Lung (tissue), 13 donors: ENCODE measurements around the gene FAM120C. TPM values are rescaled to one million over a fixed set of nuclear protein-coding genes. Genes with fewer than 3 reads are reported as not detected.

Experiments used
- ATAC-seq: fragments of 200-7000 bp; cut with Tn5 transposase; one replicate; pipeline ENCODE4 v1.9.1; 2020; ENCODE audit warnings: moderate number of reproducible peaks; ENCODE audit not compliant: insufficient read depth, low FRiP score
- DNase-seq, 3 donors: peaks; one replicate each; pipeline ENCODE4 v3.0.0-alpha.2; 2013 to 2017
- H3K27ac ChIP-seq, 2 donors: one replicate each; pipeline ENCODE4 v1.5.1; 2013; ENCODE audit warnings: mild to moderate bottlenecking in 2 of 2, moderate library complexity in 2 of 2, control low read depth in 1 of 2, inconsistent platforms in 1 of 2, low read depth in 1 of 2, low read length in 1 of 2
- H3K27me3 ChIP-seq, 3 donors: one replicate each; pipeline ENCODE4 v1.5.1; 2013; ENCODE audit warnings: low read length in 2 of 3; ENCODE audit not compliant: control insufficient read depth in 3 of 3, insufficient read depth in 3 of 3
- H3K36me3 ChIP-seq, 4 donors: one replicate each; pipeline ENCODE4 v1.5.1; 2013; ENCODE audit warnings: low read length in 4 of 4, mild to moderate bottlenecking in 1 of 4, moderate library complexity in 1 of 4; ENCODE audit not compliant: control insufficient read depth in 4 of 4, insufficient read depth in 4 of 4
- H3K4me1 ChIP-seq, 5 donors: one replicate each; pipeline ENCODE4 v1.5.1; 2013; ENCODE audit warnings: low read length in 5 of 5, mild to moderate bottlenecking in 2 of 5, moderate library complexity in 1 of 5; ENCODE audit not compliant: control insufficient read depth in 5 of 5, insufficient read depth in 5 of 5
- H3K4me3 ChIP-seq: one replicate; pipeline ENCODE4 v1.5.1; 2013; ENCODE audit warnings: mild to moderate bottlenecking, control low read depth, moderate library complexity
- H3K9ac ChIP-seq, 2 donors: one replicate each; pipeline ENCODE4 v1.5.1; 2013; ENCODE audit warnings: low read length in 2 of 2, control low read depth in 1 of 2; ENCODE audit not compliant: insufficient read depth in 1 of 2
- H3K9me3 ChIP-seq, 4 donors: one replicate each; pipeline ENCODE4 v1.5.1; 2013; ENCODE audit warnings: low read length in 3 of 4, mild to moderate bottlenecking in 1 of 4, moderate library complexity in 1 of 4; ENCODE audit not compliant: control insufficient read depth in 4 of 4, insufficient read depth in 3 of 4
- WGBS, 2 donors: extraction: QIAGEN DNeasy Blood & Tissue Kit; methylation state at CpG; one replicate each; pipeline ENCODE4 v1.1.7; 2013; 5-methylcytosine and 5-hydroxymethylcytosine counted together
- polyA plus RNA-seq, 2 donors: library from polyadenylated mRNA; stranded (reverse); fragments of 200-250 nt; gene quantifications; one replicate each; pipeline ENCODE4 v1.2.1, GENCODE V29; 2013
- small RNA-seq: library from RNA; depleted of rRNA; stranded (forward); fragments of <200 nt; gene quantifications from one replicate; pipeline ENCODE3, GENCODE V24; 2014; ENCODE audit warnings: low replicate concordance
- total RNA-seq, 2 donors: library from RNA; depleted of rRNA in 1 of 2; stranded (reverse); fragments of >200 nt in 1 of 2; gene quantifications; one replicate each; pipeline ENCODE4 v1.2.1, GENCODE V29; 2014 to 2021
- TF ChIP-seq, protein P1 (sequence below): IDR thresholded peaks from 2 replicates; pipeline ENCODE4 v1.5.1; 2012; ENCODE audit warnings: mild to moderate bottlenecking; ENCODE audit errors: control extremely low read depth, extremely low read depth
- donor health status: control.
- donor health status: control.
- donor health status: Bipolar disorder and iron deficiency.
- donor health status: healthy.
- donor health status: DM: yes; HTN: yes; CAD: no.

The FAM120C gene
- total and polyA plus RNA-seq, 4 donors, result 1.7 to 14.4 (median 5.5) TPM

- no peaks in the 10 kb centered on the region for H3K27me3 ChIP-seq
- no peaks in the 10 kb centered on the region for H3K9me3 ChIP-seq
- ATAC-seq (no peak), DNase-seq (no peak)
- TF ChIP-seq, protein P1, sequence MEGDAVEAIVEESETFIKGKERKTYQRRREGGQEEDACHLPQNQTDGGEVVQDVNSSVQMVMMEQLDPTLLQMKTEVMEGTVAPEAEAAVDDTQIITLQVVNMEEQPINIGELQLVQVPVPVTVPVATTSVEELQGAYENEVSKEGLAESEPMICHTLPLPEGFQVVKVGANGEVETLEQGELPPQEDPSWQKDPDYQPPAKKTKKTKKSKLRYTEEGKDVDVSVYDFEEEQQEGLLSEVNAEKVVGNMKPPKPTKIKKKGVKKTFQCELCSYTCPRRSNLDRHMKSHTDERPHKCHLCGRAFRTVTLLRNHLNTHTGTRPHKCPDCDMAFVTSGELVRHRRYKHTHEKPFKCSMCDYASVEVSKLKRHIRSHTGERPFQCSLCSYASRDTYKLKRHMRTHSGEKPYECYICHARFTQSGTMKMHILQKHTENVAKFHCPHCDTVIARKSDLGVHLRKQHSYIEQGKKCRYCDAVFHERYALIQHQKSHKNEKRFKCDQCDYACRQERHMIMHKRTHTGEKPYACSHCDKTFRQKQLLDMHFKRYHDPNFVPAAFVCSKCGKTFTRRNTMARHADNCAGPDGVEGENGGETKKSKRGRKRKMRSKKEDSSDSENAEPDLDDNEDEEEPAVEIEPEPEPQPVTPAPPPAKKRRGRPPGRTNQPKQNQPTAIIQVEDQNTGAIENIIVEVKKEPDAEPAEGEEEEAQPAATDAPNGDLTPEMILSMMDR, result no peak
- no peak overlapping the region for H3K27ac ChIP-seq
- H3K4me1 ChIP-seq, result no peaks in the 10 kb centered on the region
- H3K4me3 ChIP-seq, result no peak overlapping the region
- WGBS, 2 donors, result 82 to 94% methylated on average over 4 of the region's 4 CpGs
- H3K9ac ChIP-seq, result no peak overlapping the region
- peaks cover 0 to 11% (median 7%) of the 10 kb centered on the region in 4 donors for H3K36me3 ChIP-seq
Observed at GRCh38 chrX:54030329-54030728, 152.7 kb downstream of the FAM120C start.

DNA sequence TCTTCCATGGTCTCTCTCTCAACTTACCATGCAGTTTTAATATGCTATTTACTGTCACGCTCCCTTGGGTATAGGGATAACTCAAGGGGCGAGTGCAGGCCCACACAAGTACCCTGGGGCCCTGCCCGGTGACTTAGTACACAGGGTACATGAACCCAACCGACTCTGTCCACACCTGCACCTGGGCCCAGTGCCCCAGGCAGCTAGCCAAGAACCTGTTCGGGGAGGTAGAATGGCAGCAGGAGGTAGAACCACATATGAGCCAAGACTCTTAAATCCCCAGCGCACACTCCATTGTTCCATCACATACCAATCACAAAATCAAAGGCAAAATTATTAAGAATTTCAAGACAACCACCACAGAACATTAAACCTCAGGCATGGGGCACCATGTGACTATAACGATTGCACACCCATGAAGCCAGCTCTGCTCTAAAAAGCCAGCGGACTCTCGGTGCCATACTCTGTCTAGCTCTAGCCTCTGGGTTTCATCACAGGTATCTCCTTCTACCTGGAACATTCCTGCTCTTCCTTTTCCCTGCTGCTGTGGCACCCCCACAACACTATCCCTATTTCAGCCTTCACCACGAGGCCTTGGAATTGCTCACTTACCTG lies 153.4 kb downstream of the FAM120C start:
- peak in 1 of 3 donors; percentile 0 for DNase-seq
- no peak for ATAC-seq
- WGBS, 2 donors, result 80 to 91% methylated on average over 10 of the region's 10 CpGs
- TF ChIP-seq, protein P1, result no peak
- Histone ChIP-seq H3K36me3 (peaks cover 0 to 11% (median 6%) of the 10 kb centered on the region in 4 donors), H3K4me3 (no peak overlapping the region), H3K9me3 (no peaks in the 10 kb centered on the region), H3K4me1 (no peaks in the 10 kb centered on the region), H3K27me3 (no peaks in the 10 kb centered on the region), H3K9ac (no peak overlapping the region), H3K27ac (no peak overlapping the region)

DNA sequence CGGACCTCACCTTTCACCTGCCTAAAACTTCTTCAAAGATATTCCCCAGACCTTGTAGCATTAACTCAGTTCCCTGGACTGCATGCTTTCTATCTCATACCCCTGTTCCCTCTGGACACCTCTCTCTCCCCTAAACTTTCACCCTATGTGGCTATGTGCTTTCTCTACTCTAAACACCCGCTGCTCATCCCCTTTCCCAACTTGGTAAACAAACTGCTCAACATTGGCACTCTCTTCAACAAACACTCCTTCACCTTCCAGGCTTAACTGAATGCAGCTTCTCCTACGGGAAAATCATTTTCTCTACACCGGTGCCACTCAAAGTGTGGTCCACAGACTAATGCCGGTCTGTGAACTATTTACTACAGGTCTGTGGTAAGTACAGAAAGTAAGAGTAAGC lies 158.7 kb downstream of the FAM120C start:
- peaks cover 3 to 11% (median 7%) of the 10 kb centered on the region in 4 donors for H3K36me3 ChIP-seq
- H3K27ac ChIP-seq, result no peak overlapping the region
- WGBS, 2 donors, result 88 to 99% methylated on average over 5 of the region's 5 CpGs
- H3K4me1 ChIP-seq, result no peaks in the 10 kb centered on the region
- H3K9ac ChIP-seq, result no peak overlapping the region
- peaks cover 0 to 2% (median 0%) of the 10 kb centered on the region in 4 donors for H3K9me3 ChIP-seq
- no peak overlapping the region for H3K4me3 ChIP-seq
- no peak for DNase-seq
- no peaks in the 10 kb centered on the region for H3K27me3 ChIP-seq
- ATAC-seq, result no peak
- TF ChIP-seq, protein P1, result no peak

Small RNA genes lying within 50 kb of the gene (small RNA-seq; reads per million reads assigned to genes)
- gene AL589872.1, result not detected

Other genes with a start within 250 kb of the FAM120C start
- gene PHF8, start 138.8 kb downstream of the FAM120C start, total RNA-seq, result 10 to 100 TPM; 27.6 to 37.5 TPM
- gene PHF8, start 138.8 kb downstream of the FAM120C start, polyA plus RNA-seq, result 10 to 100 TPM in 1 of 2 donors, 1 to 10 TPM in 1; 7.2 to 11.3 TPM
- 1 to 10 TPM; 1.4 to 5.2 TPM for gene WNK3, start 174.8 kb upstream of the FAM120C start, total RNA-seq
- gene WNK3, start 174.8 kb upstream of the FAM120C start, polyA plus RNA-seq, result under 1 TPM; 0.14 to 0.16 TPM